ENCODE measurements around the gene PLD3.

DNA sequence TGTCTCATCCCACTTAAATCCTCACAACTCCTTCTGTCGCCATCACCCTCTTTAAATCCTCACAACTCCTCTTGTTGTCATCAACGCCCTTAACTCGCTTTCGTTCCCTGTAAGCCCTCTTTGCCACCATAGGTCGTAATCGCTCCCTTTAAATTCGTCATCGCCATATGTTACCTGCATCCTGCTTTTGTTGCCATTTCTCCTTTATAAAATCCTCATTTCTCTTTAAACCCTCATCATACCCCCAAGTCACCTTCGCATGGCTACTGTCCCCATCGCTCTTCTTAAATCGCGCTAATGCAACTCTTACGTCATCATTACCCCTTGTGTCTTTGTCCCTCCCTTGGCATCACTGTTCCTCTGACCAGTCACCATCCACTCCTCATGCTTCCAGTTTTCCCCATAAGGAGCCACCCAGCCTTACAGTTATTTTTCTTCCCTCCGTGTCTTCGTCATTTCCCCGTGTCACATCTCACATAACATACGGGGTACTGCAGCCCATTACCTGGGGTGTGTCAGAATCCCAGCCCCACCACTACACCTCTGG, 539 bp downstream of the PLD3 start:
- TF ChIP-seq POLR2A (IDR thresholded peaks at IDR 0.05) (no peak), POLR2AphosphoS5 (IDR thresholded peaks at IDR 0.05) (no peak)
